ENCODE results near the gene PCSK5.

GRCh38 chr9:76297721-76298239 is 407.3 kb downstream of the PCSK5 start:
- TF ChIP-seq CTCF (conservative IDR thresholded peaks at IDR 0.05; ENCODE audit: low read length) (no peak), EZH2phosphoT487 (IDR thresholded peaks at IDR 0.05; ENCODE audit: borderline replicate concordance, low read depth, low read length) (no peak)

Data from OCI-LY7 (cell line).